ENCODE data around the gene OR13F1.
"Not testable (repeated sequence)": the region's sequence is repeated elsewhere in the genome, so short reads cannot be mapped to it uniquely, and the experiment has no call there.

Gene OR13F1

DNA sequence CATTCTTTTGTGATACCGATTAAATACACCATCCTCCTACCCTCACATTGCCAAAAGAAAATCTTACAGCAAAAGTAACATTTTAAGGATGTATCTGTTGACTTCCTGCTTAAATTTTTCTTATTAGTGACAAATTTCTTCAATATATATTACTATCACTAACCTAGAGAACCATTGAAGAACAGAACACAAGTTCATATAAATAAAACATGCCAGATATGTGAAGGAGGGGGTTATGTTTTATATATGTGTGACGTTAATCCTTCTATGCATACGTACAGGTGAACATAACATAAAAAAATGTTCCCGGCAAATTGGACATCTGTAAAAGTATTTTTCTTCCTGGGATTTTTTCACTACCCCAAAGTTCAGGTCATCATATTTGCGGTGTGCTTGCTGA, at the start of gene OR13F1:
Gene OR13F1 (plus strand): TSS at position 301 of the 400 bp plus-strand sequence. CDS start 0 bp downstream, at position 301.
- DNase-seq (ENCODE audit: low read depth in 4 of 4, low spot score in 1 of 4): no peak

DNA sequence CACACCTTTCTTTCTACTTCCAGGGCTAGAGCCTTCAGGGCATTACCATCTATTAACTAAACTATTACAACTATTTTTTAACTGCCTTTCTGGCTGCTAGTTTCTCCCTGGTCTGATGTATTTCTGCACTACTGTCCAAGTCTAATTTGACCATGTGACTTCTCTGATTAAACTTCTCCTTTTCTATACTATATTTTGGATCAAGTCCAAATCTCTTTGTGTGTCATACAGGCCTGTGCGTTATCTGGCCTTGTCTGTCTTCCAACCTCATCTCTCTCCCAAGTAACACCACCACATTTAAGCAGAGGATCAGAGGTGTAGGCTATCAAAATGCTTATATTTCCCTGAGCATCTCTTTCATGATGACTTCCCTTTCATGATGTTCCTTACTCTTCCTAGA, 47.2 kb upstream of the OR13F1 start:
- DNase-seq (ENCODE audit: low read depth in 4 of 4, low spot score in 1 of 4): no peak

DNA sequence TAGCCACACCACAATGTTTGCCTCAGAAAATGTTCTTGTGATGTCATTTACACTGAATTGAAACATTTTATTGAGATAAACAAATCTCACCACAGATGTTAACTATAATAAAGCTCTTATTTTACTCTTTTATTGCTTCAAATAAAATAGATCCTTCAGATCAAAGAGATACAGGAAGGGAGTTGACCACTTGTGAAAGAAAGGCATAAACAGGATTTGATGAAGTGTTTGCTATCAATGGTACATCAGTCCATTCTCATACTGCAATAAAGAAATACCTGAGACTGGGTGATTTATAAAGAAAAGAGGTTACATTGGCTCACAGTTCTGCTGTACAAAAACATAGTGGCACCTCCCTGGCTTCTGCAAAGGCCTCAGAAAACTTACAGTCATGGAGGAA, 40.2 kb upstream of the OR13F1 start:
- no peak for DNase-seq (ENCODE audit: low read depth in 4 of 4, low spot score in 1 of 4)

DNA sequence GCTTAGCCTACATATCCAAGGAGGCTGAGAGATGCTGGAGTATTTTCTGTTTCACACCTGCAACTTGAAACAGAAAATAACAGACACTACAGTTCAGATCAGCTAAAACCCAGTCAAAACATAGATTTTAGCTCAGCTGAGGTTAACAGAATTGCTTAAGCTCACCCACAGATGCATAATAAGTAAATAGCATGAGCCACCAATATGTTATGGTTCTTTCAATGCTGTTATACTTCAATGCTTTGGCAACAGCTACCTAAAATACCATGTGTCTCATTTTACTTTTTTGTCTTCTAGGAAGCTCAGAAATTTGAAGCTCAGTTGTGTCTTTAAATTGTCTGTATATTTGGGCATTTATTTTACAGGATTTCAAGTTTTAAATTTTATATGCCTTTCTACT, 35.8 kb upstream of the OR13F1 start:
- no peak for DNase-seq (ENCODE audit: low read depth in 4 of 4, low spot score in 1 of 4)

- no peak for DNase-seq (ENCODE audit: low read depth in 4 of 4, low spot score in 1 of 4)
Measured at GRCh38 chr9:104482921-104483570, 21.0 kb upstream of the OR13F1 start.

GRCh38 chr9:104485014-104485413, 19.0 kb upstream of the OR13F1 start:
- DNase-seq (ENCODE audit: low read depth in 4 of 4, low spot score in 1 of 4): no peak

DNA sequence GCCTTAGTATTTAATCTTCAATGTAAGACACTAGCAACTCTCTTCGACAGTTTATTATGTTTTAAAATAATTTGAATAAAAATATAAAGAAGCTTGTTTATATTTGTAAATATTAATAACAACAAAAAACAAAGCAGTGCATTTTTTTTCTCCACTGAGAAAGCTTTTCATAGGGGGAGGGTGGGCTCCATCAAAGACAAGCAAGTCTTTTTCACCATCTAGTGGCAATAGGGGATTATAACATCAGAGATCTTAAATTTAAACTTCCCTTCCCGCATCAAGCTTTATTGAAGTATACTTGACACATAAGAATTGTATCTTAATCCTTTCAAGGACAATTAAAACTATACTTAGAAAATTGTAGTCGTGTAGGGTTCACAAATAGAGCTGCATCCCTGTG, 9.3 kb upstream of the OR13F1 start:
- DNase-seq (ENCODE audit: low read depth in 4 of 4, low spot score in 1 of 4): no peak

DNA sequence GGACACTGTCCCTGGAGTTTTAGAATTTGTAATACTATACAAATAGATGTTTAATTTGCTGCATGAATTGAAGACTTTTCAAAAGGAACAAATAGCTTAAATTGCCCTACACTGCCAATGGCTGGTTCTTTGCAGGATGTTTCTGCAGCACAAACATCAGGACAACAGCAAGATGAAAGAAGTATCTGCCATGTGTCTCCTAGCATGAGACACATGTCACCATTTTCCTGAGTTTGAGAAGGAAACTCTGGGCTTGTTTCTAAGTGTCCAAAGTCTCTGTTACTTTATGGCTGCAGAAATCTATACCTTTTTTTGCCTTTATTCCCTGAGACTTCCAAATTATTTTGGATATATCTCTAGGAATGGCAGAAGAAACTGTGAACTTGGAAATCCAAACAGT, 623 bp upstream of the OR13F1 start:
- DNase-seq (ENCODE audit: low read depth in 4 of 4, low spot score in 1 of 4): no peak

DNA sequence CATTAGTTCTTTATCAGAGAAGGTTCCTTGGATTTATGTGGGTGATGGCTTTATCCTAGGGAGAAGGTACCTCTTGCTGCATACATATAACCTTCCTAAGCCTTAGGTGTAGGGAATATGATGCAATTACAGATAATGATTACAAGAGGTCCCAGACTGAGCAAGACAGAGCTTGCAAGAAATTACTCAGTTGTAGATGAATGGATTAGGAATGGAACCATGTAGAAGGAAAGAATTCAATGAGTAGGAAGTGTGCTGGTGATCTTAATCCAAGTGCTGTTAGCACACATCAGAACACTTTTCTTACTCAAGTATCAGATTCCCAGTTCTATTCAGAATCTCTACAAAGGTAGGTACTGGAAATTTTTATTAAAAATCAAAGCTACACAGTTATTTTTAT, 2.5 kb downstream of the OR13F1 start:
- no peak for DNase-seq (ENCODE audit: low read depth in 4 of 4, low spot score in 1 of 4)

DNA sequence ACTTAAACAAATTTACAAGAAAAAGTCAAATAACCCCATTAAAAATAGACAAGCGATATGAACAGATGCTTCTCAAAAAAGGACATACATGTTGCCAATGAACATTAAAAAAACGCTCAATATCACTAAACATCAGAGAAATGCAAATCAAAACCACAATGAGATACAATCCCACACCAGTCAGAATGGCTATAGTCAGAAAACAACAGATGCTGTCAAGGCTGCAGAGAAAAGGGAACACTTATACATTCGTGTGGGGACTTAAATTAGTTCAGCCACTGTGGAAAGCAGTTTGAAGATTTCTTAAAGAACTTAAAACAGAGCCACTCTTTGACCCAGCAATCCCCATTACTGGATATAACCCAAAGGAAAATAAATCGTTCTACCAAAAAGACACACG, 10.8 kb downstream of the OR13F1 start:
- no peak for DNase-seq (ENCODE audit: low read depth in 4 of 4, low spot score in 1 of 4)

- not testable (repeated sequence) for DNase-seq (ENCODE audit: low read depth in 4 of 4, low spot score in 1 of 4)
Measured at GRCh38 chr9:104520241-104520640, 16.2 kb downstream of the OR13F1 start.

DNA sequence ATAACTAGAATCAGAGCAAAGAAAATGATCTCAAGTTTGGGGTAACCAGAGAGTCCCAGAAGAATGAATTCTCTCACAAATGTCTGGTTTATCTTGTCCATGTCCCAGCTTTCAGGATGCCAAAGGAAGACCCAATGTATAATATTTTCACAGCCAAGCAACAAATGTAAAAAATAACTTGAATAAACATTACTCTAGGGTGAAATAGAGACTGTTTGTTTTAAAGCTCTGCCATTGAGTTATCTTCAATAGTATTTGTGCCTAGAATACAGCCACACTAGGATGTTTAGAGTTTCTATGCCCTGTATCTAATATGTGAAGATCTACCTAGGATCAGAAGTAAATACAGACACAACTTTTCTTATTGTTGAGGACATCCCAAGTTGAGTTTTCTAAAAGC, 23.0 kb downstream of the OR13F1 start, which contains the start of gene OR13C4:
Gene OR13C4 (minus strand): TSS at position 101 of the 400 bp plus-strand sequence. CDS start 0 bp downstream, at position 101.
- no peak for DNase-seq (ENCODE audit: low read depth in 4 of 4, low spot score in 1 of 4)

DNA sequence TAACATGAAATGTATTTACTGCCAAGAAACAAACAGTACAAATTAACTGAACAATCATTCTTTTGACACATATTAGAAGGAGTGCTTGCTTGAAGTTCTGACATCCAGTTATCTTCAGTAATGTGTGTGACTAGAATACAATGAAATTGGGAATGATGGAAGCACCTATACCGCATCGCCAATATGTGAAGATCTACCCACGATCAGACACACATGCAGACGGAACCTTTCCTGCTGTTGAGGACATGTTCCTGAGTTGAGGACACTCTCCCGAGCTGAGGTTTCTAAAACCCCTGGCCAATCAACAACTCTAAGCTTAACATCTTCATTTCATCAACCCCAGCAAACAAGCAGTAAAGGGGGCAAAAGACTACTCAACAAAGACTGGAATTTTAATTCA, 32.7 kb downstream of the OR13F1 start, which contains the start of gene OR13C3:
Gene OR13C3 (minus strand): TSS at position 101 of the 400 bp plus-strand sequence. CDS start 133 bp downstream, outside the sequence.
- DNase-seq (ENCODE audit: low read depth in 4 of 4, low spot score in 1 of 4): no peak

DNA sequence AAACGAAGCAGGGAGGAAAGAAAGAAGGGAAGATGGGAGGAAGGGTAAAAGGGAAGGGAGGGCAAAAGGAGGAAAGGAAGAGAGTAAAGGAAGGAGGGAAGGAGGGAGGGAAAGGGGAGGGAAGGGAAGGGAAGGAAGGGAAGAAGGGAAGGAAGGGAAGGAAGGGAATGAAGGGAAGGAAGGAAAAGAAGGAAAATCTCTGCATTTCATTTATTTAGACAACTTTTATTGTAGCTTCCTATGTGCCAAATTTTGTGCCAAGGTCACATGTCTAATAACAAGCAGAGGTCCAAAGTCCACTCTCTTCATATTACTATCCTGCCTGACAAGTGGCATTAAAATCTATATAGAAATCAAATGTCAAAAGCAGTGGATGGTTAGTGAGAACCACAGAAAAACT, 35.2 kb downstream of the OR13F1 start:
- no peak for DNase-seq (ENCODE audit: low read depth in 4 of 4, low spot score in 1 of 4)

GRCh38 chr9:104544644-104545043, 40.6 kb downstream of the OR13F1 start:
- no peak for DNase-seq (ENCODE audit: low read depth in 4 of 4, low spot score in 1 of 4)

DNA sequence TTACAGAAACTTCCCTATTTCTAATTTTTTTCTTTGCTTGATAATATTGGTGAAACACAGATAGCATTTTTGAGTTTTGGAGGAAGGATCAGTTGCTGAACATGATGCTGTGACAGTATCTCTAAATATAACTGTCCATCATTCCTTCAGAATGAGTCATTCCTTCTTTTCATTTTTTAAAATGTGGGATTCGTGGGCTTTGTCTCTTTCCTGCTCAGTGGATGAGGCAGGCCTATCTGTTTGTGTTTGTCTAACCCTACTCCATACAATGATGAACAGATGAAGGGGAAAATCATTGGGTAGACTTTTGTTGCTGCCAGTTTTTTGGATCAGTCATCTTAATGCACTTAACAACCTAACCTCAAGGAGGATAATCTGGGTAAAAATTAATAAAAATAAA, 49.2 kb downstream of the OR13F1 start:
- DNase-seq (ENCODE audit: low read depth in 4 of 4, low spot score in 1 of 4): no peak

All from stimulated activated CD4-positive, alpha-beta T cell treated with anti-CD3 and anti-CD28 coated beads, Interleukin-1b, Interleukin-23, amount 100 ng/mL, for 24 hours (primary cell).